Mononuclear cell (primary cell): ENCODE measurements around the gene ARHGEF12. TPM values are rescaled to one million over a fixed set of nuclear protein-coding genes. Genes with fewer than 3 reads are reported as not detected.

ENCODE experiments used
- H3K27me3 ChIP-seq: 2 replicates; pipeline ENCODE4 v1.6.0; 2011; ENCODE audit warnings: low read length, control low read depth; ENCODE audit not compliant: insufficient read depth
- H3K4me1 ChIP-seq: 2 replicates; pipeline ENCODE4 v1.5.1; 2011; ENCODE audit warnings: mild to moderate bottlenecking, low read length, control low read depth; ENCODE audit not compliant: insufficient read depth
- H3K4me3 ChIP-seq: 2 replicates; pipeline ENCODE4 v1.5.1; 2011; ENCODE audit warnings: mild to moderate bottlenecking, low read length, moderate library complexity
- H3K9me3 ChIP-seq: 2 replicates; pipeline ENCODE4 v1.5.1; 2011; ENCODE audit warnings: low read depth, mild to moderate bottlenecking, control low read depth, low read length
- total RNA-seq: library from RNA; depleted of rRNA; stranded (reverse); fragments of >200 nt; gene quantifications from one replicate; pipeline ENCODE4 v1.2.3, GENCODE V29; 2012

Gene ARHGEF12
- total RNA-seq, 1 donor: 12.9 TPM

GRCh38 chr11:120522736-120523135 lies 186.5 kb downstream of the ARHGEF12 start:
- no peaks in the 10 kb centered on the region for H3K27me3 ChIP-seq

GRCh38 chr11:120523196-120523595 lies 187.0 kb downstream of the ARHGEF12 start:
- H3K9me3 ChIP-seq: no peaks in the 10 kb centered on the region
- no peak overlapping the region for H3K4me3 ChIP-seq
- no peaks in the 10 kb centered on the region for H3K27me3 ChIP-seq
- H3K4me1 ChIP-seq: no peaks in the 10 kb centered on the region

More at GRCh38 chr11:120522736-120523135, 186.5 kb downstream of the ARHGEF12 start:
- Histone ChIP-seq H3K4me3 (no peak overlapping the region), H3K9me3 (no peaks in the 10 kb centered on the region), H3K4me1 (no peaks in the 10 kb centered on the region)

GRCh38 chr11:120524536-120525085 lies 188.4 kb downstream of the ARHGEF12 start:
- Histone ChIP-seq H3K27me3 (no peaks in the 10 kb centered on the region), H3K9me3 (no peaks in the 10 kb centered on the region)

GRCh38 chr11:120525261-120526171 lies 189.3 kb downstream of the ARHGEF12 start:
- no peaks in the 10 kb centered on the region for H3K27me3 ChIP-seq
- no peak overlapping the region for H3K4me3 ChIP-seq
- no peaks in the 10 kb centered on the region for H3K9me3 ChIP-seq
- no peaks in the 10 kb centered on the region for H3K4me1 ChIP-seq

More at GRCh38 chr11:120524536-120525085, 188.4 kb downstream of the ARHGEF12 start:
- H3K4me3 ChIP-seq: no peak overlapping the region
- H3K4me1 ChIP-seq: no peaks in the 10 kb centered on the region

GRCh38 chr11:120526241-120526640 lies 190.0 kb downstream of the ARHGEF12 start:
- Histone ChIP-seq H3K27me3 (no peaks in the 10 kb centered on the region), H3K4me3 (no peak overlapping the region), H3K4me1 (no peaks in the 10 kb centered on the region), H3K9me3 (no peaks in the 10 kb centered on the region)

GRCh38 chr11:120527111-120527761 lies 191.0 kb downstream of the ARHGEF12 start:
- Histone ChIP-seq H3K4me1 (no peaks in the 10 kb centered on the region), H3K27me3 (no peaks in the 10 kb centered on the region), H3K9me3 (no peaks in the 10 kb centered on the region), H3K4me3 (no peak overlapping the region)

- no peaks in the 10 kb centered on the region for H3K4me1 ChIP-seq
Observed at GRCh38 chr11:120528749-120529148, 192.5 kb downstream of the ARHGEF12 start.

GRCh38 chr11:120529214-120529613 lies 193.0 kb downstream of the ARHGEF12 start:
- Histone ChIP-seq H3K9me3 (no peaks in the 10 kb centered on the region), H3K27me3 (no peaks in the 10 kb centered on the region), H3K4me3 (no peak overlapping the region), H3K4me1 (no peaks in the 10 kb centered on the region)

More at GRCh38 chr11:120528749-120529148, 192.5 kb downstream of the ARHGEF12 start:
- Histone ChIP-seq H3K27me3 (no peaks in the 10 kb centered on the region), H3K9me3 (no peaks in the 10 kb centered on the region), H3K4me3 (no peak overlapping the region)

- Histone ChIP-seq H3K27me3 (no peaks in the 10 kb centered on the region), H3K9me3 (no peaks in the 10 kb centered on the region), H3K4me3 (no peak overlapping the region), H3K4me1 (no peaks in the 10 kb centered on the region)
Observed at GRCh38 chr11:120529911-120530310, 193.7 kb downstream of the ARHGEF12 start.

- Histone ChIP-seq H3K9me3 (no peaks in the 10 kb centered on the region), H3K4me3 (no peak overlapping the region), H3K4me1 (no peaks in the 10 kb centered on the region), H3K27me3 (no peaks in the 10 kb centered on the region)
Observed at GRCh38 chr11:120532082-120532831, 196.0 kb downstream of the ARHGEF12 start.

GRCh38 chr11:120532832-120533196 lies 196.6 kb downstream of the ARHGEF12 start:
- H3K9me3 ChIP-seq: no peaks in the 10 kb centered on the region
- no peak overlapping the region for H3K4me3 ChIP-seq
- H3K27me3 ChIP-seq: no peaks in the 10 kb centered on the region
- H3K4me1 ChIP-seq: no peaks in the 10 kb centered on the region

- no peaks in the 10 kb centered on the region for H3K4me1 ChIP-seq
Observed at GRCh38 chr11:120536091-120536796, 200.0 kb downstream of the ARHGEF12 start.

GRCh38 chr11:120536797-120537169 lies 200.6 kb downstream of the ARHGEF12 start:
- no peak overlapping the region for H3K4me3 ChIP-seq
- no peaks in the 10 kb centered on the region for H3K27me3 ChIP-seq
- peaks cover under 1% of the 10 kb centered on the region for H3K9me3 ChIP-seq
- no peaks in the 10 kb centered on the region for H3K4me1 ChIP-seq

More at GRCh38 chr11:120536091-120536796, 200.0 kb downstream of the ARHGEF12 start:
- Histone ChIP-seq H3K27me3 (no peaks in the 10 kb centered on the region), H3K9me3 (no peaks in the 10 kb centered on the region), H3K4me3 (no peak overlapping the region)

- Histone ChIP-seq H3K9me3 (peaks cover 4% of the 10 kb centered on the region), H3K27me3 (no peaks in the 10 kb centered on the region), H3K4me3 (no peak overlapping the region), H3K4me1 (no peaks in the 10 kb centered on the region)
Observed at GRCh38 chr11:120537996-120538395, 201.8 kb downstream of the ARHGEF12 start.
